MM.1S (cell line): Measurements from ENCODE around the gene ANLN.

Experiments
- CTCF ChIP-seq: fragments of 300-600 bp; sonication (generic); IDR thresholded peaks from 2 replicates; pipeline ENCODE4 v1.5.1; 2016; ENCODE audit warnings: antibody characterized with exemption, low read length, mixed read lengths
- EZH2 ChIP-seq: fragments of 300-600 bp; sonication (generic); optimal IDR thresholded peaks from 2 replicates; pipeline ENCODE3; 2017; ENCODE audit warnings: low read depth, mild to moderate bottlenecking, antibody characterized with exemption, low read length, mixed read lengths
- EZH2phosphoT487 ChIP-seq: fragments of 300-600 bp; sonication (generic); IDR thresholded peaks from 2 replicates; pipeline ENCODE4 v1.6.1; 2018; ENCODE audit warnings: antibody characterized with exemption, low read length

GRCh38 chr7:36391436-36392198 is 2.0 kb downstream of the ANLN start:
- no peak for TF ChIP-seq CTCF
- no peak for TF ChIP-seq EZH2
- TF ChIP-seq EZH2phosphoT487, result no peak
